ENCODE measurements around the gene DMBT1.

The DMBT1 gene

GRCh38 chr10:122649903-122650302 is 89.3 kb downstream of the DMBT1 start:
- no peak for DNase-seq

- DNase-seq: no peak
These were observed 89.8 kb downstream of the DMBT1 start for GRCh38 chr10:122650331-122650730.

DNA sequence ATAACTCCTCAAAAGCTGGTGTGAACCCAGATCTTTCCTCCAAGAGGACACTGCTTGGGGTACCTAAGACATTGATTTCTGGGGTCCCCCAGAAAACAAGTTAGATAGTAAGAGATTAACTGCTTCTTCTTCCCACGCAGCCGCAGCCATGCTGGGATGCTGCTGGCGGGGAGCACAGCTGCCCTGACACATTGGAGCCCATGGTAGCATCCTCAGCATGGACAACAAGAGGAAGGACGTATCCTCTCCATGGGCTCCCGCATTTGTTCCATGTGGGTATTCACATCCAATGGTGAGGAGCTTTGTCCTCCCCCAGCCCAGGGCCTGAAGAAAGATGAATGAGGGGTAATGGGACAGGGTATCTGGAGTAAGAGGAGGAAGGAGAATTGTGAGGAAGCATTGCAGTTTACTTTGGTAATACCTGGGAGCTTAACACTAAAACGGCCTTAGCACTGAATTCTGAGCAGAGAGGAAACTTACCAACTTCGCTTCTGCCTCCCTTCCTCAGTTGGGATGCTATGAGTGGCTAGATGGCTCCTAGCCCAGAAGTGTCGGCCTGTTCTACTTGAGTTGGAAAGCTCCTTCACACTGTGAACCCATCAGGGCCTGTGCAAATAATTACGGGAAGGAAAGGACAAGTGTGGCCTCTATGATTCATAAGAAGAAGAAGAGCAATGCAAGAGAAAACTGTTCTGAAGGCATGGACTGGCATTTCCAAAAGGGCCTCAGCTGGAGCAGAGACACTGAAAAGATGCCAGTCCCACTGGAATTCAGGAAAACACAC is 95.2 kb downstream of the DMBT1 start:
- DNase-seq: no peak

- DNase-seq: no peak
These were observed 95.8 kb downstream of the DMBT1 start for GRCh38 chr10:122656308-122656705.

- DNase-seq: no peak
These were observed 96.2 kb downstream of the DMBT1 start for GRCh38 chr10:122656741-122657140.

GRCh38 chr10:122657255-122657654 is 96.7 kb downstream of the DMBT1 start:
- no peak for DNase-seq

GRCh38 chr10:122657729-122658128 is 97.2 kb downstream of the DMBT1 start:
- no peak for DNase-seq

DNA sequence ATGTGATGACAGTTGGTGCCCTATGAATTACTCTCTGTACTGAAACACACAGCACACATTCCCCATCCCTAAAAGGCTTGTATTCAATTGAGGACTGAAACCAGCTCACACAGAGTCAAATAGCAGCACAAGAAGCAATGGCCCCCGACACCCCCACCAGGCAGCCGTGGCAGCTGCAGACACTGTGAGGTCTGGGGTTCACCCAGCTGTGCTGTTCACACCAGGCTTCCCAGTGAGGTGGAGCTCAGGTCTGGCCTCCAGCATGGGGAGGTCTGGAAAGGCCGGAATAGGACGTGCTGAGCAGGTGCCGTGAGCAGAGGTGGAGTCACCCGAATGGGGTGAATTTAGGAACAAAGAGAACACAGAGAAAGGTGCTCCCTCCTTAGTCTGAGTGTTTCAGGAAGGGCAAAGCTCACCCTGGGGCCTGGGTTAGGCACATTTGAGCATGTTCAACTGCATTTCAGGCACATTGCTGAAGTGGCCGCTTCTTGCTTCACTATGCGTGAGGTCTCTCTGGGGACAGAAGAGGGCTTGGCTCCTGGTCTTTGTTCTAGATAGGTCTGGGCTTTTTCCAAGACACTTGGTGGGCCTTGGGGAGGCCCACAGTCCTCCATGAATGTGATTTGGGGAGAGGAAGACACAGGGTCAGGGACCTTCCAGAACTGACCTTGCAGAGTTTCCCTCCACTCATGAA is 97.9 kb downstream of the DMBT1 start:
- no peak for DNase-seq

DNA sequence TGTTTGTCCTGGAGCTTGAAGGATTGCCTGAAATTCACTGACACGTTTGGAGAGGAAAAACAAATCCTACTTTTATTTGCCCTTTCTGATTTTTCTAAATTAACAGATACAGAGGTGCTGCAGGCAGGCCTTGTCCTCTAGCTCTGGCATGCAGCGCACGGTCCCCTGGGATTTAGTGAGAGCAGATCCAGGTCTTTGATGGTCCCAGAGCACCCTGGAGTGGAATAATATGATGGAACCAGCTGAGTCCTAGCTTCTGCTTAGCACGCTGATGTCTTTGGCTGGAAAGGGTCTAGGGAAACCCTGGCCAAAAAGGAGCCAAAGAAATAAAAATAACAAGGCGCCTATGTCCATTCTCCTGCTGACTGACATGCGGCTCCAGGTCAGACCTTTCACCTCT is 98.6 kb downstream of the DMBT1 start:
- DNase-seq: no peak

DNA sequence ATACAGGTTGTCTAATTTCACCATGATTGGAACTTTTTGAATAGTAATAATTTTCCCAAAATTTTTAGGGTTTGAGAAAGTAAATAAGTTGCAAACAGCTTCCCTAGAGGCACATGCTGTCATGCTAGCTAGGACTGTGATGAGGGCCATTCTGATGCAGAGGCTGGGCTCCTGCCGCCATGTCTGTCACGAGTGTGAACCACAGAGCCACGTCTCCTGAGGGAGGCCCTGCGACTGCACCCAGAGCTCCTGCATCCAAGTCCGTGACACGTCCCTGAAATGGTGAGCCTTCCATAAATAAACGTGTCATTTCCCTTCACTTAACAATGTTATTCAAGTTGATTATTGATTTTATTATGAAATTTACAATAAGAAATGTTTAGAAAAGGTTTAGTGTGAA is 99.1 kb downstream of the DMBT1 start:
- no peak for DNase-seq

DNA sequence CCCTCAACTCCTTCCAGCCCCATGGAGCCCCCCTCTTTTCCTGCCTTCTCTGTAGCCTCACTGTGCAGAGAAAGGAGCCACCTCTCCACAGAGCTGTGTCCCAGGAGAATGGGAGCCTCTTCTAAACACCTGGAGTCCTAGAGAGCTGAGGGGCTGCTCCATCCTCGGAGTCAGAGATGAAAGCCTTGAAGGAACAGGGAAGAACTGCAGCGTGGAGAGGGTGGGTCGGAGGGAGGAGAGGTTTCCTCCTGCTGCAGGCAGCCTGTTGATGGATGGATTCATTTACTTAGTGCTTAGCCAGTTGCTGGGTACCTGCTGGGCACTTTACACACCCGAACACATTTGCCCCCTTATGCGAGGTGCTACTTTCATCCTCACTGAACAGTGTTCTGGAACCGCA is 100.1 kb downstream of the DMBT1 start:
- no peak for DNase-seq

- no peak for DNase-seq
These were observed 101.7 kb downstream of the DMBT1 start for GRCh38 chr10:122662231-122662630.

DNA sequence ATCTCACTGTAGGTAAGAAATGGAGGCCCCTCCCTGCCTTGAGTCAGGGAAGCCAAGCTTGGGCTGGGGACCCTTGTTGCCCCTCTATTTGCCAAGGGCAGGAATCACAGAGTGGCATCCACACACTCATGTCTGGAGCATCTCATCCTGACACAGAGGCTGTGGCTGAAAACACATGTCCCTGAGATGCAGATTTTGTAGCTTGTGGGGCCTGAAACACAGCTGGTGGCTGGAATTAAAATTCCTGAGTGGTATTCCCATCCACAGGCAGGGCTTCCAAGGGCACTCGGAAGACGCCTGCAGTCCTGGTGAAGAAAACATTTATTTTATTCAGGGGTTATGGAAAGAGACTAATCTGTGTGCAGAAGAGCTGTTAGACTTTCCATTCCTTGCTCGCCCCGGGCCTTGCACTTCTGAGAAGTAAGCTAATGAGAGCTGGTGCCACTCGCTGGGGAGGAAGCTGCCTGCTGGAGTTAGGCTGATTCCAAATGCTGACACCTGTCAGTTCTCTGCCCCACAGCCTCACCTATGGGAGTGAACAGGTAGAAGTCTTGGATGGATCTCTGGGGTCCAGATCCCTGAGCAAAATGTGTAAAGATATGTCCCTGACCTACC is 103.1 kb downstream of the DMBT1 start:
- no peak for DNase-seq

- no peak for DNase-seq
These were observed 103.9 kb downstream of the DMBT1 start for GRCh38 chr10:122664501-122664900.

GRCh38 chr10:122665329-122665860 is 104.8 kb downstream of the DMBT1 start:
- no peak for DNase-seq

- no peak for DNase-seq
These were observed 105.4 kb downstream of the DMBT1 start for GRCh38 chr10:122665946-122666345.

GRCh38 chr10:122669045-122669444 is 108.5 kb downstream of the DMBT1 start:
- DNase-seq: no peak

DNA sequence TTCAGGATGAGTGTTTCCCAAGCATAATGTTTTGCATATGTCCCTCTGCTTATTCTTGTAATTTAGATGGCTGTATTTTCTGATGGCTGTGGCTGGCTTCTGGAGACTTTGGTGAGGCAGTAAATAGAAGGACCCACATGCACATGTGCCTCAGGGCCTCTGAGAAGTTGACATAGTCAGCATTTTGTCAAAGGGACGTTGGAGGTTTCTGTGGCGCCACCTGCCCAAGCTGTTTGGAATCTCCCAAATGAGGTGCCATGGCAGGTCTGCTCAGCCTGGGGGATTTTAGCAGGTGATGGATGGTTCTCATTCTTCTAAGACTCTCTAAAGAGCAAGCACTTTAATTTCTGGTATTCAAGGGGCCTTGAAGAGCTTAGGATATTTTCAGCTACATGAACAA is 109.3 kb downstream of the DMBT1 start:
- no peak for DNase-seq

GRCh38 chr10:122671355-122671754 is 110.8 kb downstream of the DMBT1 start:
- no peak for DNase-seq

GRCh38 chr10:122672655-122673054 is 112.1 kb downstream of the DMBT1 start:
- DNase-seq: no peak

DNA sequence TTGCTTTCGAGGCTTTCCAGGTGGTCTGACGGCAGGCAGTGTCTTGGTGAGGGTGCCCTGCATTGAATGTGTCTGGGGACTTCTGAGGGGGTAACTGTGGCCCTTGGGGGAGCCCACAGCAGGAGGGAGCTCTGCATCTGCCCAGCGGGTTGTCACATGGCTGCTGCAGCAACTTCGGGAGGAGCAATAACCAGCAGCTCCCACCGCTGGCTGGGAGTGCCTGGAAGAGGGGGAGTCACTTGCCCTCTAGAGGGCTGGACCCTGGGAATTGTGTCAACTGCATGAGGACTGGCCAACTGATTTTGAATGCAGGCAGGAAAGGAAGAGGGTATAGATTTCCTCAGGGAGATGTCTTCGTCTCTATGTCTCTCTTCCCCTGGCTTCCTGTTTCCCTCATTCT is 112.7 kb downstream of the DMBT1 start:
- DNase-seq: no peak

DNA sequence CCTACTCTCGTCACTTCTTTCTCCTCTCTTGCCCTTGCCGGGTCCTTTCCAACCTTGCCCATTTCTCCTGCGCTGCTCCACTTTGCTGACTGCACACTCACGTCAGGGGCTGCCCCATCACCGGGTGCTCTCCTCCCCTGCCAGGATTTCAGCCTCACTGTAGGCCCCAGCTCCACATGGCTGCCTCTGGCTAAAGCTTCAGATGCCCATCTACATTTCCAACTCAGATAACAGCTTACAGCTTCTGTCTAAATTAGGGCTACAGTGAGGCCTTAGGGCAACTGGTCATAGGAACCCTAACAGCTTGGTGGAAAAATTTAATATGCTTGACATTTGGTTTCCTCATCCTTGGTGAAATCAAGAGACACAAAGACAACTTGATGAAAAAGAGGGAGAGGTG is 113.2 kb downstream of the DMBT1 start:
- DNase-seq: no peak

GRCh38 chr10:122674781-122675180 is 114.2 kb downstream of the DMBT1 start:
- no peak for DNase-seq

- DNase-seq: no peak
These were observed 114.7 kb downstream of the DMBT1 start for GRCh38 chr10:122675278-122675677.
